Astrocyte (in vitro differentiated cells and primary cell): ENCODE data around the gene CHRDL2. TPM values are rescaled to one million over a fixed set of nuclear protein-coding genes. Genes with fewer than 3 reads are reported as not detected.

Experiments used
- DNase-seq: peaks from one replicate; pipeline ENCODE4 v3.0.0-alpha.2; 2010; ENCODE audit warnings: low read depth
- FAIRE-seq: peaks from 2 replicates; lab custom pipeline; 2011; peaks lifted over from hg19 to GRCh38; lab: Jason Lieb, UNC
- H2AFZ ChIP-seq: 2 replicates; pipeline ENCODE4 v1.6.0; 2012; ENCODE audit warnings: low read depth, low read length, inconsistent platforms
- H3K27ac ChIP-seq: 2 replicates; pipeline ENCODE4 v1.5.1; 2011; ENCODE audit warnings: low read depth, low read length, inconsistent platforms
- H3K27me3 ChIP-seq: 2 replicates; pipeline ENCODE4 v1.6.0; 2011; ENCODE audit warnings: low read length, inconsistent platforms; ENCODE audit not compliant: insufficient read depth
- H3K36me3 ChIP-seq: 2 replicates; pipeline ENCODE4 v1.5.1; 2011; ENCODE audit warnings: low read length, inconsistent platforms; ENCODE audit not compliant: insufficient read depth
- H3K4me1 ChIP-seq: 2 replicates; pipeline ENCODE4 v1.5.1; 2011; ENCODE audit warnings: low read length, inconsistent platforms; ENCODE audit not compliant: insufficient read depth
- H3K4me2 ChIP-seq: 2 replicates; pipeline ENCODE4 v1.6.0; 2012; ENCODE audit warnings: low read length, inconsistent platforms
- H3K4me3 ChIP-seq: 2 replicates; pipeline ENCODE4 v1.5.1; 2011; ENCODE audit warnings: low read depth, mild to moderate bottlenecking, low read length, inconsistent platforms; ENCODE audit not compliant: insufficient read depth
- H3K79me2 ChIP-seq: 2 replicates; pipeline ENCODE4 v1.6.0; 2012; ENCODE audit warnings: mild to moderate bottlenecking, low read length, inconsistent platforms; ENCODE audit not compliant: insufficient read depth
- H3K9ac ChIP-seq: 2 replicates; pipeline ENCODE4 v1.6.0; 2012; ENCODE audit warnings: mild to moderate bottlenecking, low read length, inconsistent platforms
- H3K9me3 ChIP-seq: 2 replicates; pipeline ENCODE4 v1.5.1; 2012; ENCODE audit warnings: low read depth, mild to moderate bottlenecking, low read length, inconsistent platforms; ENCODE audit not compliant: insufficient read depth
- H4K20me1 ChIP-seq: 2 replicates; pipeline ENCODE4 v1.6.0; 2012; ENCODE audit warnings: low read length, inconsistent platforms; ENCODE audit not compliant: insufficient read depth
- H3K27ac Mint-ChIP-seq: one replicate; pipeline ENCODE4 v1.8.0; 2021; ENCODE audit warnings: mild to moderate bottlenecking, mixed read lengths; ENCODE audit not compliant: unreplicated experiment
- H3K27me3 Mint-ChIP-seq: one replicate; pipeline ENCODE4 v1.8.0; 2021; ENCODE audit warnings: low read depth, mixed read lengths; ENCODE audit not compliant: unreplicated experiment
- H3K36me3 Mint-ChIP-seq: one replicate; pipeline ENCODE4 v1.8.0; 2021; ENCODE audit warnings: low read depth, mixed read lengths; ENCODE audit not compliant: unreplicated experiment
- H3K4me1 Mint-ChIP-seq: one replicate; pipeline ENCODE4 v1.8.0; 2021; ENCODE audit warnings: low read depth, mixed read lengths; ENCODE audit not compliant: unreplicated experiment
- H3K4me3 Mint-ChIP-seq: one replicate; pipeline ENCODE4 v1.8.0; 2021; ENCODE audit warnings: mild to moderate bottlenecking, moderate library complexity, mixed read lengths; ENCODE audit not compliant: unreplicated experiment
- H3K9me3 Mint-ChIP-seq: one replicate; pipeline ENCODE4 v1.8.0; 2021; ENCODE audit warnings: mild to moderate bottlenecking, mixed read lengths; ENCODE audit not compliant: unreplicated experiment
- EZH2 ChIP-seq: IDR thresholded peaks from 2 replicates; pipeline ENCODE4 v1.6.1; 2012; ENCODE audit warnings: mild to moderate bottlenecking, low read length, inconsistent platforms; ENCODE audit not compliant: insufficient read depth
- microRNA-seq: library from miRNA; unstranded; fragments of <30 nt; microRNA quantifications from one replicate; pipeline ENCODE4 v1.2.0, GENCODE V29; 2020
- total RNA-seq: library from RNA; stranded (reverse); gene quantifications from 2 replicates; pipeline ENCODE4 v1.2.1, GENCODE V29; 2021
- TF ChIP-seq, protein P1 (sequence below): IDR thresholded peaks from 2 replicates; pipeline ENCODE4 v1.5.1; 2011; ENCODE audit warnings: low read depth, mild to moderate bottlenecking, inconsistent platforms, low read length, moderate library complexity; ENCODE audit not compliant: insufficient read depth

CHRDL2 gene
- total RNA-seq, 1 donor from 2014 or later = not detected

DNA sequence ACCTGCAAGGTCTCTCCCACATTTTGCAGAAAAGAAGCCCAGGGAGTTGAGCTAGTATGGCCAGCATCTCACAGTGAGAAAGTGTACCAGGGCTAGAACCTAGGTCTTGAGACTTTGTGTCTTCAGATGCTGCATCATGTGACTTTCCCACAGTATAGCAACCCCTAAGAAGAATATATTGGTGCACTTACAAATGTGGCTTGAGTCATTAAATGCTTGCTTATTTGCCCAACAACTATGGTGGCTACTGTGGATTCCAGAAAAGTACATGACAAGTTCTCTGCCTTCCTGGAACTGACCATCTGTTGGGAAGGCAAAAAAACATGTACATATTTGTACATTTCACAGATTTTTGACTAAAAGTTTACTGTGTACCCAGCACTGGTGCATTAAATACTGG, 83.8 kb downstream of the CHRDL2 start:
- Mint-ChIP-seq H3K4me3 (no peak overlapping the region), H3K4me1 (no peaks in the 10 kb centered on the region), H3K27ac (no peak overlapping the region), H3K9me3 (no peaks in the 10 kb centered on the region), H3K36me3 (no peaks in the 10 kb centered on the region), H3K27me3 (no peaks in the 10 kb centered on the region)
- Histone ChIP-seq H2AFZ (no peak overlapping the region), H3K9ac (no peak overlapping the region), H3K79me2 (no peaks in the 10 kb centered on the region), H3K27me3 (no peaks in the 10 kb centered on the region), H3K4me2 (no peak overlapping the region), H3K4me3 (no peak overlapping the region), H3K9me3 (no peaks in the 10 kb centered on the region), H4K20me1 (no peaks in the 10 kb centered on the region), H3K4me1 (no peaks in the 10 kb centered on the region), H3K36me3 (no peaks in the 10 kb centered on the region), H3K27ac (no peak overlapping the region)
- FAIRE-seq (no peak), DNase-seq (no peak)
- TF ChIP-seq, protein P1, sequence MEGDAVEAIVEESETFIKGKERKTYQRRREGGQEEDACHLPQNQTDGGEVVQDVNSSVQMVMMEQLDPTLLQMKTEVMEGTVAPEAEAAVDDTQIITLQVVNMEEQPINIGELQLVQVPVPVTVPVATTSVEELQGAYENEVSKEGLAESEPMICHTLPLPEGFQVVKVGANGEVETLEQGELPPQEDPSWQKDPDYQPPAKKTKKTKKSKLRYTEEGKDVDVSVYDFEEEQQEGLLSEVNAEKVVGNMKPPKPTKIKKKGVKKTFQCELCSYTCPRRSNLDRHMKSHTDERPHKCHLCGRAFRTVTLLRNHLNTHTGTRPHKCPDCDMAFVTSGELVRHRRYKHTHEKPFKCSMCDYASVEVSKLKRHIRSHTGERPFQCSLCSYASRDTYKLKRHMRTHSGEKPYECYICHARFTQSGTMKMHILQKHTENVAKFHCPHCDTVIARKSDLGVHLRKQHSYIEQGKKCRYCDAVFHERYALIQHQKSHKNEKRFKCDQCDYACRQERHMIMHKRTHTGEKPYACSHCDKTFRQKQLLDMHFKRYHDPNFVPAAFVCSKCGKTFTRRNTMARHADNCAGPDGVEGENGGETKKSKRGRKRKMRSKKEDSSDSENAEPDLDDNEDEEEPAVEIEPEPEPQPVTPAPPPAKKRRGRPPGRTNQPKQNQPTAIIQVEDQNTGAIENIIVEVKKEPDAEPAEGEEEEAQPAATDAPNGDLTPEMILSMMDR = no peak
- no peak for TF ChIP-seq EZH2

DNA sequence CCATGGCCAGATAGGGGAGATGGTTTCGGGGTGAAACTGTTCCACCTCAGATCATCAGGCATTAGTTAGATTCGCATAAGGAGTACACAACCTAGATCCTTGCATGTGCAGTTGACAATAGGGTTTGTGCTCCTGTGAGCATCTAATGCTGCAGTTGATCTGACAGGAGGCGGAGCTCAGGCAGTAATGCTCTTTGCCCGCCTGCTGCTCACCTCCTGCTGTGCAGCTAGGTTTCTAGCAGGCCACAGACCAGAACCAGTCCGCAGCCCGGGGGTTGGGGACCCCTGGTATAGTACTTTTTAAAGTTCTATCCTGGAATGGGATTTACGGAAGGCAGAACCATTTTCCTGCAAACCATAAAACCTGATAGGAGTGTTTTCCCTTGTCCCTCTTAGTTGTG, 84.3 kb downstream of the CHRDL2 start:
- Histone ChIP-seq H3K36me3 (peaks cover 2% of the 10 kb centered on the region), H3K9me3 (no peaks in the 10 kb centered on the region), H3K27ac (no peak overlapping the region), H3K79me2 (no peaks in the 10 kb centered on the region), H2AFZ (no peak overlapping the region), H3K4me1 (no peaks in the 10 kb centered on the region), H4K20me1 (no peaks in the 10 kb centered on the region), H3K27me3 (no peaks in the 10 kb centered on the region), H3K4me2 (no peak overlapping the region), H3K4me3 (no peak overlapping the region), H3K9ac (no peak overlapping the region)
- Mint-ChIP-seq H3K27me3 (no peaks in the 10 kb centered on the region), H3K4me1 (no peaks in the 10 kb centered on the region), H3K9me3 (no peaks in the 10 kb centered on the region), H3K27ac (no peak overlapping the region), H3K4me3 (no peak overlapping the region), H3K36me3 (no peaks in the 10 kb centered on the region)
- TF ChIP-seq EZH2 = no peak
- TF ChIP-seq, protein P1 = no peak
- FAIRE-seq = no peak
- no peak for DNase-seq

Small RNAs within 50 kb of the gene (microRNA-seq; reads per million reads assigned to microRNA genes)
- gene MIR4696 = not detected

Other genes with a start within 250 kb of the CHRDL2 start
- gene LIPT2, start 237.7 kb downstream of the CHRDL2 start, total RNA-seq = 2.0 and 3.5 TPM in 2 replicates
- 6.5 and 7.5 TPM in 2 replicates for gene POLD3, start 138.8 kb downstream of the CHRDL2 start, total RNA-seq
- 9.8 and 10.7 TPM in 2 replicates for gene RNF169, start 17.4 kb upstream of the CHRDL2 start, total RNA-seq
- 8.4 and 8.9 TPM in 2 replicates for gene XRRA1, start 217.7 kb upstream of the CHRDL2 start, total RNA-seq
- 104 and 120 TPM in 2 replicates for gene SPCS2, start 217.8 kb upstream of the CHRDL2 start, total RNA-seq